ENCODE data around the gene OTP. TPM values are rescaled to one million over a fixed set of nuclear protein-coding genes. Genes with fewer than 3 reads are reported as not detected.
"Not testable (repeated sequence)": the region's sequence is repeated elsewhere in the genome, so short reads cannot be mapped to it uniquely, and the experiment has no call there.

OTP gene
- total and polyA plus RNA-seq, 2 donors (not counting 1 experiment from before 2014, with no cell fraction given) = not detected

- no peaks in the 10 kb centered on the region for H3K36me3 ChIP-seq (ENCODE audit: control insufficient read depth, insufficient read depth, low read length)
- peaks cover 7% of the 10 kb centered on the region for H3K27me3 ChIP-seq (ENCODE audit: control insufficient read depth, insufficient read depth, low read length)
- no peaks in the 10 kb centered on the region for H4K20me1 ChIP-seq (ENCODE audit: control insufficient read depth, extremely low read depth, insufficient read depth, low read length)
- TF ChIP-seq, protein P1, sequence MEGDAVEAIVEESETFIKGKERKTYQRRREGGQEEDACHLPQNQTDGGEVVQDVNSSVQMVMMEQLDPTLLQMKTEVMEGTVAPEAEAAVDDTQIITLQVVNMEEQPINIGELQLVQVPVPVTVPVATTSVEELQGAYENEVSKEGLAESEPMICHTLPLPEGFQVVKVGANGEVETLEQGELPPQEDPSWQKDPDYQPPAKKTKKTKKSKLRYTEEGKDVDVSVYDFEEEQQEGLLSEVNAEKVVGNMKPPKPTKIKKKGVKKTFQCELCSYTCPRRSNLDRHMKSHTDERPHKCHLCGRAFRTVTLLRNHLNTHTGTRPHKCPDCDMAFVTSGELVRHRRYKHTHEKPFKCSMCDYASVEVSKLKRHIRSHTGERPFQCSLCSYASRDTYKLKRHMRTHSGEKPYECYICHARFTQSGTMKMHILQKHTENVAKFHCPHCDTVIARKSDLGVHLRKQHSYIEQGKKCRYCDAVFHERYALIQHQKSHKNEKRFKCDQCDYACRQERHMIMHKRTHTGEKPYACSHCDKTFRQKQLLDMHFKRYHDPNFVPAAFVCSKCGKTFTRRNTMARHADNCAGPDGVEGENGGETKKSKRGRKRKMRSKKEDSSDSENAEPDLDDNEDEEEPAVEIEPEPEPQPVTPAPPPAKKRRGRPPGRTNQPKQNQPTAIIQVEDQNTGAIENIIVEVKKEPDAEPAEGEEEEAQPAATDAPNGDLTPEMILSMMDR (conservative IDR thresholded peaks at IDR 0.05 in 1 of 2, IDR thresholded peaks at IDR 0.05 in 1 of 2; ENCODE audit: low read depth in 1 of 2, low read length in 2 of 2) = no peak
- H3K4me2 ChIP-seq (ENCODE audit: extremely low read depth, insufficient read depth, low read length) = no peak overlapping the region
- H3K27ac ChIP-seq (ENCODE audit: insufficient read depth, low read length) = no peak overlapping the region
- no peaks in the 10 kb centered on the region for H3K9me3 ChIP-seq (ENCODE audit: control insufficient read depth, insufficient read depth, low read depth, low read length)
- no peak overlapping the region for H2AFZ ChIP-seq (ENCODE audit: low read length)
- no peak overlapping the region for H3K9ac ChIP-seq (ENCODE audit: insufficient read depth, low read length)
- no peak for DNase-seq (ENCODE audit: low read depth in 2 of 2)
- H3K79me2 ChIP-seq (ENCODE audit: control insufficient read depth, insufficient read depth, low read length) = no peaks in the 10 kb centered on the region
- no peaks in the 10 kb centered on the region for H3K4me1 ChIP-seq (ENCODE audit: control insufficient read depth, extremely low read depth, insufficient read depth, low read length)
- no peak overlapping the region for H3K4me3 ChIP-seq (replicated peaks in 1 of 4; ENCODE audit: control extremely low read depth in 1 of 4, insufficient read depth in 1 of 4, low read depth in 3 of 4, low read length in 4 of 4)
These were observed 17.1 kb downstream of the OTP start for GRCh38 chr5:77621440-77621839.

DNA sequence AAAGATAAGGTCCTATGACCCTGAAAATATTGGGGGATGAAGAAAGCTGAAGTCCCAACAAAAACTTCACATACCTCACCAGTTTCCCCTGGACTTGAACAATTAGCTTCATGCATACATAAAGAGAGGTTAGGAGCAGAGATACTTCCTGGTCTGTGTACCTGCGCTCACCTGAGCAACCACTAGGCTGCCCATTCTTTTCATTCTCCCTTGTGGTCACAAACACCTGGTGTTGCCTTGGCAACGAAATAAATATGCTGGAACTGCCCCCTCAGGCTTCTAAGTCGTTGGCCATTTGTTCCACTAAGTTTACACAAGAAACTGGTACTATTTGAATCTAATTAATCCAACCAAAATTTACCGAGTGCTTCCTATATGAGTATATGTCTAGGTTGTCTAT lies 18.1 kb downstream of the OTP start:
- H3K27ac ChIP-seq (ENCODE audit: insufficient read depth, low read length) = no peak overlapping the region
- no peaks in the 10 kb centered on the region for H3K4me1 ChIP-seq (ENCODE audit: control insufficient read depth, extremely low read depth, insufficient read depth, low read length)
- H3K79me2 ChIP-seq (ENCODE audit: control insufficient read depth, insufficient read depth, low read length) = no peaks in the 10 kb centered on the region
- H3K4me2 ChIP-seq (ENCODE audit: extremely low read depth, insufficient read depth, low read length) = no peak overlapping the region
- no peaks in the 10 kb centered on the region for H4K20me1 ChIP-seq (ENCODE audit: control insufficient read depth, extremely low read depth, insufficient read depth, low read length)
- no peaks in the 10 kb centered on the region for H3K36me3 ChIP-seq (ENCODE audit: control insufficient read depth, insufficient read depth, low read length)
- H3K27me3 ChIP-seq (ENCODE audit: control insufficient read depth, insufficient read depth, low read length) = peaks cover 7% of the 10 kb centered on the region
- no peak overlapping the region for H2AFZ ChIP-seq (ENCODE audit: low read length)
- no peak overlapping the region for H3K9ac ChIP-seq (ENCODE audit: insufficient read depth, low read length)
- no peak for DNase-seq (ENCODE audit: low read depth in 2 of 2)
- H3K4me3 ChIP-seq (replicated peaks in 1 of 4; ENCODE audit: control extremely low read depth in 1 of 4, insufficient read depth in 1 of 4, low read depth in 3 of 4, low read length in 4 of 4) = no peak overlapping the region
- TF ChIP-seq EZH2 (IDR thresholded peaks at IDR 0.05; ENCODE audit: low read length, missing control alignments) = no peak
- TF ChIP-seq, protein P1 (conservative IDR thresholded peaks at IDR 0.05 in 1 of 2, IDR thresholded peaks at IDR 0.05 in 1 of 2; ENCODE audit: low read depth in 1 of 2, low read length in 2 of 2) = no peak
- no peaks in the 10 kb centered on the region for H3K9me3 ChIP-seq (ENCODE audit: control insufficient read depth, insufficient read depth, low read depth, low read length)

DNA sequence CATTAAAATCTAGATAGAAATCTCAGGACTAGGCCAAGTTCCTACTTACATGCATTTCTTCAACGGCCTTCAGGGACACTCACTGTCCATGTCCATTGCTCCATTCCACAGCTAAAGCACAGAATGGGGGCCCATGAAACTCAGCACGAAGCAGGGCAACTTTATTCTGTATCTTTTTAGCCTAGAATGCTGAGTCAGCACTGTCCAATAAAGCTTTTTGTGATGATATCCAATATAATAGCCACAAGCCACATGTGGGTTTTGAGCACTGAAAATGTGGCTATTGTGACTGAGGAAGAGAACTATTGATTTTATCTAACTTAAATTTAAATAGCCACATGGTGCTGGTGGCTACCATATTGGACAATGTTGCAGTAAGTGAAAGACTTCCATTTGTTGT lies 21.6 kb downstream of the OTP start:
- H3K9ac ChIP-seq (ENCODE audit: insufficient read depth, low read length) = no peak overlapping the region
- H3K27ac ChIP-seq (ENCODE audit: insufficient read depth, low read length) = no peak overlapping the region
- TF ChIP-seq EZH2 (IDR thresholded peaks at IDR 0.05; ENCODE audit: low read length, missing control alignments) = no peak
- TF ChIP-seq, protein P1 (conservative IDR thresholded peaks at IDR 0.05 in 1 of 2, IDR thresholded peaks at IDR 0.05 in 1 of 2; ENCODE audit: low read depth in 1 of 2, low read length in 2 of 2) = no peak
- no peak overlapping the region for H3K4me3 ChIP-seq (replicated peaks in 1 of 4; ENCODE audit: control extremely low read depth in 1 of 4, insufficient read depth in 1 of 4, low read depth in 3 of 4, low read length in 4 of 4)
- H3K4me1 ChIP-seq (ENCODE audit: control insufficient read depth, extremely low read depth, insufficient read depth, low read length) = no peaks in the 10 kb centered on the region
- no peaks in the 10 kb centered on the region for H3K9me3 ChIP-seq (ENCODE audit: control insufficient read depth, insufficient read depth, low read depth, low read length)
- H3K4me2 ChIP-seq (ENCODE audit: extremely low read depth, insufficient read depth, low read length) = no peak overlapping the region
- H3K27me3 ChIP-seq (ENCODE audit: control insufficient read depth, insufficient read depth, low read length) = peaks cover 4% of the 10 kb centered on the region
- H3K36me3 ChIP-seq (ENCODE audit: control insufficient read depth, insufficient read depth, low read length) = no peaks in the 10 kb centered on the region
- no peaks in the 10 kb centered on the region for H4K20me1 ChIP-seq (ENCODE audit: control insufficient read depth, extremely low read depth, insufficient read depth, low read length)
- DNase-seq (ENCODE audit: low read depth in 2 of 2) = no peak
- no peak overlapping the region for H2AFZ ChIP-seq (ENCODE audit: low read length)
- H3K79me2 ChIP-seq (ENCODE audit: control insufficient read depth, insufficient read depth, low read length) = no peaks in the 10 kb centered on the region

DNA sequence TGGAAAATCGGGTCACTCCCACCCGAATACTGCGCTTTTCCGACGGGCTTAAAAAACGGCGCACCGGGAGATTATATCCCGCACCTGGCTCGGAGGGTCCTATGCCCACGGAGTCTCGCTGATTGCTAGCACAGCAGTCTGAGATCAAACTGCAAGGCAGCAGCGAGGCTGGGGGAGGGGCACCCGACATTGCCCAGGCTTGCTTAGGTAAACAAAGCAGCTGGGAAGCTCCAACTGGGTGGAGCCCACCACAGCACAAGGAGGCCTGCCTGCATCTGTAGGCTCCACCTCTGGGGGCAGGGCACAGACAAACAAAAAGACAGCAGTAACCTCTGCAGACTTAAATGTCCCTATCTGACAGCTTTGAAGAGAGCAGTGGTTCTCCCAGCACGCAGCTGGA lies 29.6 kb downstream of the OTP start:
- H3K27me3 ChIP-seq (ENCODE audit: control insufficient read depth, insufficient read depth, low read length); H2AFZ ChIP-seq (ENCODE audit: low read length); H3K4me2 ChIP-seq (ENCODE audit: extremely low read depth, insufficient read depth, low read length); H3K79me2 ChIP-seq (ENCODE audit: control insufficient read depth, insufficient read depth, low read length); H3K36me3 ChIP-seq (ENCODE audit: control insufficient read depth, insufficient read depth, low read length); H4K20me1 ChIP-seq (ENCODE audit: control insufficient read depth, extremely low read depth, insufficient read depth, low read length); H3K4me3 ChIP-seq (replicated peaks in 1 of 4; ENCODE audit: control extremely low read depth in 1 of 4, insufficient read depth in 1 of 4, low read depth in 3 of 4, low read length in 4 of 4); H3K27ac ChIP-seq (ENCODE audit: insufficient read depth, low read length); H3K4me1 ChIP-seq (ENCODE audit: control insufficient read depth, extremely low read depth, insufficient read depth, low read length); DNase-seq (ENCODE audit: low read depth in 2 of 2); H3K9me3 ChIP-seq (ENCODE audit: control insufficient read depth, insufficient read depth, low read depth, low read length); H3K9ac ChIP-seq (ENCODE audit: insufficient read depth, low read length): not testable (repeated sequence)
